Kidney tubule cell (primary cell): ENCODE results near the gene ELL.
"Not testable (repeated sequence)": the region's sequence is repeated elsewhere in the genome, so short reads cannot be mapped to it uniquely, and the experiment has no call there.

Source experiments
- DNase-seq: peaks from one replicate; pipeline ENCODE4 v3.0.0-alpha.2; 2018; ENCODE audit warnings: low spot score

The ELL gene

GRCh38 chr19:18421371-18421959, 100.4 kb downstream of the ELL start:
- DNase-seq, result no peak

GRCh38 chr19:18420930-18421329, 100.9 kb downstream of the ELL start:
- DNase-seq, result no peak

GRCh38 chr19:18419699-18420460, 102.0 kb downstream of the ELL start:
- no peak for DNase-seq

GRCh38 chr19:18419195-18419698, 102.6 kb downstream of the ELL start, which contains the start of gene SSBP4:
TSS of gene SSBP4 (plus strand) at chr19:18419398. CDS start at chr19:18419649, 251 bp downstream.
- DNase-seq, result peak; percentile 87

- DNase-seq, result no peak
These were observed 103.2 kb downstream of the ELL start for GRCh38 chr19:18418483-18419194.

- DNase-seq, result no peak
These were observed 103.8 kb downstream of the ELL start for GRCh38 chr19:18418029-18418482.

GRCh38 chr19:18417250-18418028, 104.4 kb downstream of the ELL start:
- peak; percentile 70 for DNase-seq

GRCh38 chr19:18416778-18417249, 105.1 kb downstream of the ELL start:
- peak; percentile 84 for DNase-seq

GRCh38 chr19:18415178-18415867, 106.5 kb downstream of the ELL start:
- DNase-seq, result no peak

- no peak for DNase-seq
These were observed 107.2 kb downstream of the ELL start for GRCh38 chr19:18414504-18415177.

- DNase-seq, result no peak
These were observed 109.1 kb downstream of the ELL start for GRCh38 chr19:18412610-18413239.

- DNase-seq, result peak; percentile 98
These were observed 113.8 kb downstream of the ELL start for GRCh38 chr19:18408053-18408476.

- DNase-seq, result no peak
These were observed 115.1 kb downstream of the ELL start for GRCh38 chr19:18406749-18407148.

- DNase-seq, result not testable (repeated sequence)
These were observed 116.1 kb downstream of the ELL start for GRCh38 chr19:18405754-18406153.

GRCh38 chr19:18402455-18403248, 119.2 kb downstream of the ELL start:
- peak; percentile 41 for DNase-seq

GRCh38 chr19:18401580-18402112, 120.2 kb downstream of the ELL start:
- peak; percentile 90 for DNase-seq

- peak; percentile 78 for DNase-seq
These were observed 122.9 kb downstream of the ELL start for GRCh38 chr19:18399008-18399407.

GRCh38 chr19:18397242-18398202, 124.3 kb downstream of the ELL start, which contains the start of gene LRRC25:
TSS of gene LRRC25 (minus strand) at chr19:18397622. CDS start at chr19:18396963, 659 bp downstream.
- no peak for DNase-seq
